ENCODE data around the gene DIP2A. TPM values are rescaled to one million over a fixed set of nuclear protein-coding genes. Genes with fewer than 3 reads are reported as not detected.

Gene DIP2A
- total and polyA plus RNA-seq, 2 of the 13 experiments (the other 11 are each of a cell fraction or from before 2014, with no cell fraction given), result 18.5 to 37.6 TPM

GRCh38 chr21:46581780-46582307 is 123.2 kb downstream of the DIP2A start (continued):
- TF ChIP-seq ZFX (CRISPR knock-in tag; IDR thresholded peaks at IDR 0.05; ENCODE audit: low read depth), result peak; percentile 46; the same call in 1 of the 2 replicates
- TF ChIP-seq ZNF569 (CRISPR knock-in tag; IDR thresholded peaks at IDR 0.05; ENCODE audit: borderline replicate concordance), result no peak
- no peak for TF ChIP-seq ZNF12 (CRISPR knock-in tag; IDR thresholded peaks at IDR 0.05)
- no peak for TF ChIP-seq POLR2G (IDR thresholded peaks at IDR 0.05; ENCODE audit: low read depth, low read length)
- no peak for TF ChIP-seq MAZ (IDR thresholded peaks at IDR 0.05; ENCODE audit: borderline replicate concordance, low read depth, low read length)
- TF ChIP-seq MAZ (CRISPR knock-in tag; IDR thresholded peaks at IDR 0.05; ENCODE audit: low read depth), result no peak
- TF ChIP-seq, protein P1, sequence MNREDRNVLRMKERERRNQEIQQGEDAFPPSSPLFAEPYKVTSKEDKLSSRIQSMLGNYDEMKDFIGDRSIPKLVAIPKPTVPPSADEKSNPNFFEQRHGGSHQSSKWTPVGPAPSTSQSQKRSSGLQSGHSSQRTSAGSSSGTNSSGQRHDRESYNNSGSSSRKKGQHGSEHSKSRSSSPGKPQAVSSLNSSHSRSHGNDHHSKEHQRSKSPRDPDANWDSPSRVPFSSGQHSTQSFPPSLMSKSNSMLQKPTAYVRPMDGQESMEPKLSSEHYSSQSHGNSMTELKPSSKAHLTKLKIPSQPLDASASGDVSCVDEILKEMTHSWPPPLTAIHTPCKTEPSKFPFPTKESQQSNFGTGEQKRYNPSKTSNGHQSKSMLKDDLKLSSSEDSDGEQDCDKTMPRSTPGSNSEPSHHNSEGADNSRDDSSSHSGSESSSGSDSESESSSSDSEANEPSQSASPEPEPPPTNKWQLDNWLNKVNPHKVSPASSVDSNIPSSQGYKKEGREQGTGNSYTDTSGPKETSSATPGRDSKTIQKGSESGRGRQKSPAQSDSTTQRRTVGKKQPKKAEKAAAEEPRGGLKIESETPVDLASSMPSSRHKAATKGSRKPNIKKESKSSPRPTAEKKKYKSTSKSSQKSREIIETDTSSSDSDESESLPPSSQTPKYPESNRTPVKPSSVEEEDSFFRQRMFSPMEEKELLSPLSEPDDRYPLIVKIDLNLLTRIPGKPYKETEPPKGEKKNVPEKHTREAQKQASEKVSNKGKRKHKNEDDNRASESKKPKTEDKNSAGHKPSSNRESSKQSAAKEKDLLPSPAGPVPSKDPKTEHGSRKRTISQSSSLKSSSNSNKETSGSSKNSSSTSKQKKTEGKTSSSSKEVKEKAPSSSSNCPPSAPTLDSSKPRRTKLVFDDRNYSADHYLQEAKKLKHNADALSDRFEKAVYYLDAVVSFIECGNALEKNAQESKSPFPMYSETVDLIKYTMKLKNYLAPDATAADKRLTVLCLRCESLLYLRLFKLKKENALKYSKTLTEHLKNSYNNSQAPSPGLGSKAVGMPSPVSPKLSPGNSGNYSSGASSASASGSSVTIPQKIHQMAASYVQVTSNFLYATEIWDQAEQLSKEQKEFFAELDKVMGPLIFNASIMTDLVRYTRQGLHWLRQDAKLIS (CRISPR knock-in tag; IDR thresholded peaks at IDR 0.05), result no peak
- TF ChIP-seq NFKBIZ (CRISPR knock-in tag; IDR thresholded peaks at IDR 0.05), result no peak
- TF ChIP-seq MIER3 (CRISPR knock-in tag; IDR thresholded peaks at IDR 0.05; ENCODE audit: borderline replicate concordance), result no peak
- TF ChIP-seq TERF1 (CRISPR knock-in tag; IDR thresholded peaks at IDR 0.05), result no peak
- TF ChIP-seq, protein P2, sequence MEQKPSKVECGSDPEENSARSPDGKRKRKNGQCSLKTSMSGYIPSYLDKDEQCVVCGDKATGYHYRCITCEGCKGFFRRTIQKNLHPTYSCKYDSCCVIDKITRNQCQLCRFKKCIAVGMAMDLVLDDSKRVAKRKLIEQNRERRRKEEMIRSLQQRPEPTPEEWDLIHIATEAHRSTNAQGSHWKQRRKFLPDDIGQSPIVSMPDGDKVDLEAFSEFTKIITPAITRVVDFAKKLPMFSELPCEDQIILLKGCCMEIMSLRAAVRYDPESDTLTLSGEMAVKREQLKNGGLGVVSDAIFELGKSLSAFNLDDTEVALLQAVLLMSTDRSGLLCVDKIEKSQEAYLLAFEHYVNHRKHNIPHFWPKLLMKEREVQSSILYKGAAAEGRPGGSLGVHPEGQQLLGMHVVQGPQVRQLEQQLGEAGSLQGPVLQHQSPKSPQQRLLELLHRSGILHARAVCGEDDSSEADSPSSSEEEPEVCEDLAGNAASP (CRISPR knock-in tag; IDR thresholded peaks at IDR 0.05; ENCODE audit: borderline replicate concordance), result peak; percentile 27; the same call in 1 of the 2 replicates
- TF ChIP-seq SMYD3 (CRISPR knock-in tag; IDR thresholded peaks at IDR 0.05), result no peak
- no peak for TF ChIP-seq CBX2 (IDR thresholded peaks at IDR 0.05; ENCODE audit: low read depth, low read length)
- no peak for TF ChIP-seq CBX2 (CRISPR knock-in tag; IDR thresholded peaks at IDR 0.05; ENCODE audit: low read depth)
- no peak for TF ChIP-seq NKX3-1 (CRISPR knock-in tag; IDR thresholded peaks at IDR 0.05)
- TF ChIP-seq NCOA5 (CRISPR knock-in tag; IDR thresholded peaks at IDR 0.05), result no peak
- no peak for TF ChIP-seq MXD4 (CRISPR knock-in tag; IDR thresholded peaks at IDR 0.05)
- no peak for TF ChIP-seq NCOA1 (CRISPR knock-in tag; IDR thresholded peaks at IDR 0.05)
- TF ChIP-seq CENPT (CRISPR knock-in tag; IDR thresholded peaks at IDR 0.05; ENCODE audit: low read depth), result no peak
- TF ChIP-seq, protein P3, sequence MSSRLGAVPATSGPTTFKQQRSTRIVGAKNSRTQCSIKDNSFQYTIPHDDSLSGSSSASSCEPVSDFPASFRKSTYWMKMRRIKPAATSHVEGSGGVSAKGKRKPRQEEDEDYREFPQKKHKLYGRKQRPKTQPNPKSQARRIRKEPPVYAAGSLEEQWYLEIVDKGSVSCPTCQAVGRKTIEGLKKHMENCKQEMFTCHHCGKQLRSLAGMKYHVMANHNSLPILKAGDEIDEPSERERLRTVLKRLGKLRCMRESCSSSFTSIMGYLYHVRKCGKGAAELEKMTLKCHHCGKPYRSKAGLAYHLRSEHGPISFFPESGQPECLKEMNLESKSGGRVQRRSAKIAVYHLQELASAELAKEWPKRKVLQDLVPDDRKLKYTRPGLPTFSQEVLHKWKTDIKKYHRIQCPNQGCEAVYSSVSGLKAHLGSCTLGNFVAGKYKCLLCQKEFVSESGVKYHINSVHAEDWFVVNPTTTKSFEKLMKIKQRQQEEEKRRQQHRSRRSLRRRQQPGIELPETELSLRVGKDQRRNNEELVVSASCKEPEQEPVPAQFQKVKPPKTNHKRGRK (CRISPR knock-in tag; IDR thresholded peaks at IDR 0.05), result no peak
- no peak for TF ChIP-seq ZNF790 (CRISPR knock-in tag; IDR thresholded peaks at IDR 0.05; ENCODE audit: borderline replicate concordance)
- TF ChIP-seq RARG (CRISPR knock-in tag; IDR thresholded peaks at IDR 0.05; ENCODE audit: low read depth), result no peak
- TF ChIP-seq SKI (IDR thresholded peaks at IDR 0.05; ENCODE audit: partially characterized antibody), result peak; percentile 23
- no peak for TF ChIP-seq ZNF83 (CRISPR knock-in tag; IDR thresholded peaks at IDR 0.05; ENCODE audit: borderline replicate concordance)

All from HepG2 (cell line).